Measurements from ENCODE around the gene CCDC87.
A peak's percentile ranks its signal among the peaks of the same experiment; 100 is the strongest.
"Not testable (repeated sequence)": the region's sequence is repeated elsewhere in the genome, so short reads cannot be mapped to it uniquely, and the experiment has no call there.

Gene CCDC87

GRCh38 chr11:66592457-66593302, at the start of gene CCDC87, which contains the start of gene CCS:
TSS of gene CCDC87 (minus strand) at chr11:66593063. CDS start at chr11:66593015, 48 bp downstream.
TSS of gene CCS (plus strand) at chr11:66593185. CDS start at chr11:66593262, 77 bp downstream.
- peak; percentile 98 to 99 for DNase-seq (ENCODE audit: low read depth in 2 of 2)

GRCh38 chr11:66641834-66642233, 49.0 kb upstream of the CCDC87 start:
- no peak for DNase-seq (ENCODE audit: low read depth in 2 of 2)

GRCh38 chr11:66639814-66640340, 47.0 kb upstream of the CCDC87 start:
- not testable (repeated sequence) for DNase-seq (ENCODE audit: low read depth in 2 of 2)

- peak in 1 of 2 donors; percentile 8 for DNase-seq (ENCODE audit: low read depth in 2 of 2)
Measured at GRCh38 chr11:66639066-66639813, 46.4 kb upstream of the CCDC87 start.

- DNase-seq (ENCODE audit: low read depth in 2 of 2) = peak; percentile 82 to 90
Measured at GRCh38 chr11:66638177-66639065, 45.6 kb upstream of the CCDC87 start, which contains the start of gene RBM4. TSS of gene RBM4 (plus strand) at chr11:66638703. CDS start at chr11:66639712, 1,009 bp downstream.

GRCh38 chr11:66637557-66638176, 44.8 kb upstream of the CCDC87 start:
- no peak for DNase-seq (ENCODE audit: low read depth in 2 of 2)

- DNase-seq (ENCODE audit: low read depth in 2 of 2) = no peak
Measured at GRCh38 chr11:66636411-66636810, 43.5 kb upstream of the CCDC87 start.

- DNase-seq (ENCODE audit: low read depth in 2 of 2) = no peak
Measured at GRCh38 chr11:66632952-66633351, 40.1 kb upstream of the CCDC87 start.

- no peak for DNase-seq (ENCODE audit: low read depth in 2 of 2)
Measured at GRCh38 chr11:66631883-66632282, 39.0 kb upstream of the CCDC87 start.

GRCh38 chr11:66629356-66629755, 36.5 kb upstream of the CCDC87 start:
- DNase-seq (ENCODE audit: low read depth in 2 of 2) = no peak

GRCh38 chr11:66628061-66628603, 35.3 kb upstream of the CCDC87 start:
- no peak for DNase-seq (ENCODE audit: low read depth in 2 of 2)

GRCh38 chr11:66626926-66627325, 34.1 kb upstream of the CCDC87 start:
- DNase-seq (ENCODE audit: low read depth in 2 of 2) = no peak

- no peak for DNase-seq (ENCODE audit: low read depth in 2 of 2)
Measured at GRCh38 chr11:66626382-66626781, 33.5 kb upstream of the CCDC87 start.

- no peak for DNase-seq (ENCODE audit: low read depth in 2 of 2)
Measured at GRCh38 chr11:66625752-66626149, 32.9 kb upstream of the CCDC87 start.

- DNase-seq (ENCODE audit: low read depth in 2 of 2) = no peak
Measured at GRCh38 chr11:66625041-66625751, 32.3 kb upstream of the CCDC87 start.

- DNase-seq (ENCODE audit: low read depth in 2 of 2) = no peak
Measured at GRCh38 chr11:66624450-66624849, 31.6 kb upstream of the CCDC87 start.

- DNase-seq (ENCODE audit: low read depth in 2 of 2) = no peak
Measured at GRCh38 chr11:66619080-66619554, 26.3 kb upstream of the CCDC87 start.

GRCh38 chr11:66617155-66617834, 24.4 kb upstream of the CCDC87 start:
- no peak for DNase-seq (ENCODE audit: low read depth in 2 of 2)
